Naive thymus-derived CD4-positive, alpha-beta T cell (primary cell): ENCODE measurements around the gene METTL24. TPM values are rescaled to one million over a fixed set of nuclear protein-coding genes. Genes with fewer than 3 reads are reported as not detected.

Experiments used
- ATAC-seq: fragments of 150-1000 bp; cut with Tn5 transposase; 2 replicates; pipeline ENCODE4 v1.10.0; 2021; ENCODE audit warnings: mild to moderate bottlenecking, moderate library complexity
- CTCF ChIA-PET: fragments of 350-600 bp; sonication (Branson Sonifier 250); formaldehyde crosslinking; loops from one replicate; lab custom pipeline; 2021; ENCODE audit warnings: antibody characterized with exemption; lab: Charles Lee
- POLR2A ChIA-PET: fragments of 350-600 bp; sonication (Branson Sonifier 250); formaldehyde crosslinking; loops from one replicate; lab custom pipeline; 2021; ENCODE audit warnings: antibody characterized with exemption, inconsistent platforms; lab: Charles Lee
- DNase-seq, 9 donors: peaks; one replicate each; pipeline versions ENCODE4 v3.0.0 to v3.0.0-alpha.2; 2020 to 2022; ENCODE audit warnings: mixed read lengths in 1 of 9
- H3K27ac ChIP-seq: one replicate; pipeline ENCODE4 v1.7.0; 2013; ENCODE audit warnings: mild to moderate bottlenecking, low read depth, low read length, moderate library complexity
- H3K27me3 ChIP-seq, 2 donors: one replicate each; pipeline ENCODE4 v1.7.0; 2013; ENCODE audit warnings: low read length in 2 of 2, mild to moderate bottlenecking in 2 of 2, moderate library complexity in 2 of 2; ENCODE audit not compliant: control insufficient read depth in 2 of 2, insufficient read depth in 2 of 2
- H3K36me3 ChIP-seq, 3 experiments: 1 replicate in 2 of 3; 2 replicates in 1 of 3; pipeline ENCODE4 v1.7.0; 2013; ENCODE audit warnings: low read length in 3 of 3, mild to moderate bottlenecking in 3 of 3, moderate library complexity in 1 of 3; ENCODE audit not compliant: insufficient read depth in 3 of 3, control insufficient read depth in 2 of 3
- H3K4me1 ChIP-seq, 2 donors: one replicate each; pipeline ENCODE4 v1.7.0; 2013; ENCODE audit warnings: low read length in 2 of 2, mild to moderate bottlenecking in 2 of 2, moderate library complexity in 1 of 2; ENCODE audit not compliant: control insufficient read depth in 2 of 2, insufficient read depth in 2 of 2
- H3K4me3 ChIP-seq: 2 replicates; pipeline ENCODE4 v1.7.0; 2013; ENCODE audit warnings: mild to moderate bottlenecking, low read length
- H3K9me3 ChIP-seq, 3 experiments: 1 replicate in 2 of 3; 2 replicates in 1 of 3; pipeline ENCODE4 v1.7.0; 2013; ENCODE audit warnings: low read length in 3 of 3; ENCODE audit not compliant: control insufficient read depth in 2 of 3
- H3K27ac Mint-ChIP-seq, 9 donors: one replicate each; pipeline ENCODE4 v1.8.0; 2020 to 2022; ENCODE audit warnings: mixed read lengths in 9 of 9, mild to moderate bottlenecking in 8 of 9, moderate library complexity in 5 of 9, inconsistent platforms in 2 of 9
- H3K27me3 Mint-ChIP-seq, 5 donors: one replicate each; pipeline ENCODE4 v1.8.0; 2021 to 2022; ENCODE audit warnings: mixed read lengths in 5 of 5, mild to moderate bottlenecking in 1 of 5
- H3K36me3 Mint-ChIP-seq, 5 donors: one replicate each; pipeline ENCODE4 v1.8.0; 2020 to 2022; ENCODE audit warnings: mixed read lengths in 5 of 5, mild to moderate bottlenecking in 3 of 5, inconsistent platforms in 1 of 5
- H3K4me1 Mint-ChIP-seq, 7 donors: one replicate each; pipeline ENCODE4 v1.8.0; 2020 to 2022; ENCODE audit warnings: mixed read lengths in 7 of 7, mild to moderate bottlenecking in 3 of 7, inconsistent platforms in 1 of 7
- H3K4me3 Mint-ChIP-seq, 10 donors: one replicate each; pipeline ENCODE4 v1.8.0; 2020 to 2022; ENCODE audit warnings: mild to moderate bottlenecking in 10 of 10, mixed read lengths in 10 of 10, moderate library complexity in 6 of 10, inconsistent platforms in 2 of 10
- H3K9me3 Mint-ChIP-seq, 11 donors: one replicate each; pipeline ENCODE4 v1.8.0; 2020 to 2022; ENCODE audit warnings: mixed read lengths in 11 of 11, mild to moderate bottlenecking in 4 of 11, inconsistent platforms in 1 of 11, moderate library complexity in 1 of 11
- intact Hi-C, 2 donors: fragments of 100-400 bp; cut with micrococcal nuclease; formaldehyde crosslinking; loops; one replicate each; pipeline ENCODE4 v1.15.1; 2023
- polyA plus RNA-seq, 2 donors: library from polyadenylated mRNA; unstranded; fragments of 300-500 nt; fragmentation: Illumina TruSeq; gene quantifications; one replicate each; pipeline ENCODE4 v1.2.3, GENCODE V29; 2021
- total RNA-seq, 6 experiments: library from RNA in 5 of 6; stranded (reverse) in 5 of 6; gene quantifications; 1 replicate in 5 of 6; 2 replicates in 1 of 6; pipeline ENCODE4 v1.2.3 and lab custom pipeline; 2021 to 2026

METTL24 gene
- total and polyA plus RNA-seq, 7 experiments from 2014 or later: 0.47 TPM; not detected in 6

DNA sequence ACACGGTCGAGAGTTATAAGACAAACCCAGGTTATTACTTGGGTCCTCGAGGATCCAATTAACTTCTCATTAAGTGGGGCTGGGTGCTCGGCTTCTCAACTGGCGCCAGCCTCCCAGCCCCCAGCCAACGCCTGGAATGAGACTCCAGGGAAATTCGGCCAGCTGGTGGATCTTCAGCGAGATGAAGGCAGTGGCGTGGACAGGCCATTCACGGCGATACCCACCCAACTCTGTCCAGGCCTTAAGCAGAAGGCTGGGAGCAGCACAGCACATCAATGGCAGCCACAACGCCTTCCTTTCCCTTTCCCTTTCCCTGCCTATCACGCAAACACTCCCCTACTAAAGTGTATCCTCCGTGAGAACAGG is 868 bp downstream of the METTL24 start:
- Mint-ChIP-seq H3K36me3 (peaks cover 0 to 6% (median 0%) of the 10 kb centered on the region in 5 donors), H3K4me3 (peak overlapping the region; percentile 73 to 87 (median 83)), H3K27ac (no peak overlapping the region), H3K27me3 (peaks cover 51 to 73% (median 64%) of the 10 kb centered on the region in 5 donors), H3K9me3 (peaks cover 0 to 6% (median 2%) of the 10 kb centered on the region in 11 donors), H3K4me1 (peaks cover 2 to 22% (median 14%) of the 10 kb centered on the region in 7 donors)
- peak overlapping the region; percentile 35 for H3K4me3 ChIP-seq
- H3K27ac ChIP-seq: no peak overlapping the region
- H3K36me3 ChIP-seq: no peaks in the 10 kb centered on the region
- intact Hi-C loops: no loop called here
- H3K4me1 ChIP-seq: no peaks in the 10 kb centered on the region
- ChIA-PET CTCF (no interaction called here), POLR2A (no interaction called here)
- H3K9me3 ChIP-seq: no peaks in the 10 kb centered on the region
- ATAC-seq (no peak), DNase-seq (no peak)
- peaks cover 0 to 7% of the 10 kb centered on the region in 2 donors for H3K27me3 ChIP-seq

DNA sequence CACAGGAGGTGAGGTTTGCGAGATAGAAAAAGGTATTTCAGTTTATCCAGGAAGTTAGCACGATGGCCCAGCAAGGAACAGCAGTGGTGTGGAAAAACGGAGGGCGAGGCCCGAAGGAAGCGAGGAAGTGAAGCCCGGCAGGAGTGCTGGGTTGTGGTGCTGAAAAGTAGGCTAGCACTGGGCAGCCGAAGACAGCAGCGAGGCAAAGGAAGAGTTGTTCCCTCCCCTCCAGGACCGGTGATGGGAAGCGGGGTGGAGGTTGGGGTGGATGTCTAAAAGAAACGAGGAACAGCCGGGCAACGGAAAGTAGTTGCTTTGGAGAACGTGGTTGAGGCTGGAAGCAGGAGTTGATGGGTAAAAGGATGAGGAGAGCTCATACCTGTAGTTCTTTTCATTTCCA is 1.4 kb downstream of the METTL24 start:
- H3K4me3 ChIP-seq: no peak overlapping the region
- POLR2A ChIA-PET: no interaction called here
- H3K27ac ChIP-seq: no peak overlapping the region
- ATAC-seq (no peak), DNase-seq (no peak)
- CTCF ChIA-PET: no interaction called here
- no peaks in the 10 kb centered on the region for H3K9me3 ChIP-seq
- Mint-ChIP-seq H3K9me3 (peaks cover 0 to 6% (median 2%) of the 10 kb centered on the region in 11 donors), H3K27ac (no peak overlapping the region), H3K4me1 (peaks cover 2 to 22% (median 14%) of the 10 kb centered on the region in 7 donors), H3K36me3 (peaks cover 0 to 6% (median 0%) of the 10 kb centered on the region in 5 donors), H3K27me3 (peaks cover 51 to 70% (median 62%) of the 10 kb centered on the region in 5 donors), H3K4me3 (peak overlapping the region; percentile 45 to 87 (median 78))
- intact Hi-C loops: no loop called here
- no peaks in the 10 kb centered on the region for H3K4me1 ChIP-seq
- H3K36me3 ChIP-seq: no peaks in the 10 kb centered on the region
- peaks cover 0 to 7% of the 10 kb centered on the region in 2 donors for H3K27me3 ChIP-seq

DNA sequence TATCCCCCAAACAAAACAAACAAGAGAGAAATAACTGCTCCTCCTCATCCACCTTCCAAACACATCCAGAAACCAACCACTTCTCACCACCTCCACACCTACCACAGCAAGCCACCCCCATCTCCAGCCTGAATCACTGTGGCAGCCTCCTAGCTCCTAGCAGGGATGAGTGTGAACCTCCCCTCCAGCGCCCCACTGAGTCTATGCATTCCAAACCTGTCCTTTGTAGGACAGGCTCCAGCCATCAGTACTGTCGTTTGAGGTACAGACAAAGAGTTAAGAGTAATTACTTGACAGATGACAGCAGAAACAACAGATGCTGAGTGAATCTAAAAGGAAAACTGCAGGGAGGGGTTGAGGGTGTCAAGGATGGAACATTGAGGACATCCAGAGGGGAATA is 2.4 kb downstream of the METTL24 start:
- intact Hi-C loops: no loop called here
- Histone ChIP-seq H3K9me3 (no peaks in the 10 kb centered on the region), H3K4me3 (no peak overlapping the region), H3K27me3 (peaks cover 0 to 7% of the 10 kb centered on the region in 2 donors), H3K27ac (no peak overlapping the region), H3K36me3 (no peaks in the 10 kb centered on the region), H3K4me1 (no peaks in the 10 kb centered on the region)
- Mint-ChIP-seq H3K27ac (no peak overlapping the region), H3K9me3 (peaks cover 0 to 2% (median 0%) of the 10 kb centered on the region in 11 donors), H3K36me3 (peaks cover 0 to 6% (median 0%) of the 10 kb centered on the region in 5 donors), H3K4me1 (peaks cover 2 to 22% (median 14%) of the 10 kb centered on the region in 7 donors), H3K27me3 (peaks cover 47 to 62% (median 54%) of the 10 kb centered on the region in 5 donors), H3K4me3 (peak overlapping the region in 1 of 10 donors; percentile 78)
- ChIA-PET CTCF (no interaction called here), POLR2A (no interaction called here)
- ATAC-seq (no peak), DNase-seq (no peak)

DNA sequence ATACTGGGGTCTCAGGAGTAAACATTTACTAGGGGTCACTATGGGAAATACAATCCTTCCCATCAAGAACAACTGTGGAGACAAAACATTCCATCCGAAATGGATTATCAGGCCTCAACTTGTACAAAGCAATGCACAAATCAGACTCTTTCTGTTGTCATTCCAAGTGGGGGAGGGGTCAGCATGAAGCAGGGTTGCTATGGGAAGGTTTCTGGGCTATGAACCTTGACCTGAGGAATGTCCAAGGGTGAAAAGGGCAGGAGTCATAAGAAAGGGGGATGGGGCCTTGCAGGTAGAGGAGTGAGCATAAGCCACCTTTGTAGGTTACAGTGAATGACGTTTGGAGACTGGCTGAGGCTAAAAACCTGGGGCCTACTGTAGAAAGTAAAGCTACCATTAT is 3.1 kb downstream of the METTL24 start:
- H3K27me3 ChIP-seq: peaks cover 0 to 7% of the 10 kb centered on the region in 2 donors
- peaks cover 0 to 6% (median 0%) of the 10 kb centered on the region in 5 donors for H3K36me3 Mint-ChIP-seq
- H3K9me3 ChIP-seq: no peaks in the 10 kb centered on the region
- ChIA-PET CTCF (no interaction called here), POLR2A (no interaction called here)
- no peaks in the 10 kb centered on the region for H3K36me3 ChIP-seq
- H3K27me3 Mint-ChIP-seq: peaks cover 40 to 55% (median 47%) of the 10 kb centered on the region in 5 donors
- H3K4me3 Mint-ChIP-seq: no peak overlapping the region
- no peak overlapping the region for H3K27ac ChIP-seq
- no peak overlapping the region for H3K27ac Mint-ChIP-seq
- DNase-seq (no peak), ATAC-seq (no peak)
- H3K4me1 Mint-ChIP-seq: peaks cover 2 to 22% (median 14%) of the 10 kb centered on the region in 7 donors
- no peak overlapping the region for H3K4me3 ChIP-seq
- intact Hi-C loops: no loop called here
- H3K4me1 ChIP-seq: no peaks in the 10 kb centered on the region
- H3K9me3 Mint-ChIP-seq: peaks cover 0 to 2% (median 0%) of the 10 kb centered on the region in 11 donors

DNA sequence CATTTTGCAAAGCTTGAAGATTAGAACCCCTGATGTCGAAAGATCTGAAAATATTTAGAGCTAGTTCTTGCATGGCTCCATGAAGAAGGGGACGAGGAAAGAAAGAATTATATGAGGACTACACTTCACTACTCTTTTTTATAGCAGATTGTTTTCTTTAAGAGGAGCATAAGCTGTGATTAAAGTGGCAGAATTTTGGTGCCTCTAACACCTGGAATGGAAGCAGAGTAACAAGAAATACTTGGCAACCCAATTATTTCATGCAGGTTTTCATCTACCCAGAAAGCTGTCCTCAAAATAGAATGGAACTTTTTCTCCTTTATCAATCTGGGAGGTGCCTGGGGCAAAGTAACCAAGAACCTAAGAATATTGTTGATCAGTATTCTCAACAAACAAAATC is 4.0 kb downstream of the METTL24 start:
- H3K4me1 ChIP-seq: no peaks in the 10 kb centered on the region
- Mint-ChIP-seq H3K4me3 (no peak overlapping the region), H3K27ac (no peak overlapping the region), H3K36me3 (peaks cover 0 to 6% (median 0%) of the 10 kb centered on the region in 5 donors), H3K27me3 (peaks cover 33 to 46% (median 40%) of the 10 kb centered on the region in 5 donors), H3K9me3 (peaks cover 0 to 2% (median 0%) of the 10 kb centered on the region in 11 donors), H3K4me1 (peaks cover 2 to 22% (median 14%) of the 10 kb centered on the region in 7 donors)
- H3K4me3 ChIP-seq: no peak overlapping the region
- H3K27me3 ChIP-seq: peaks cover 0 to 6% of the 10 kb centered on the region in 2 donors
- no peak for ATAC-seq
- intact Hi-C loops: no loop called here
- DNase-seq: no peak
- ChIA-PET CTCF (no interaction called here), POLR2A (no interaction called here)
- H3K9me3 ChIP-seq: no peaks in the 10 kb centered on the region
- H3K27ac ChIP-seq: no peak overlapping the region
- no peaks in the 10 kb centered on the region for H3K36me3 ChIP-seq

DNA sequence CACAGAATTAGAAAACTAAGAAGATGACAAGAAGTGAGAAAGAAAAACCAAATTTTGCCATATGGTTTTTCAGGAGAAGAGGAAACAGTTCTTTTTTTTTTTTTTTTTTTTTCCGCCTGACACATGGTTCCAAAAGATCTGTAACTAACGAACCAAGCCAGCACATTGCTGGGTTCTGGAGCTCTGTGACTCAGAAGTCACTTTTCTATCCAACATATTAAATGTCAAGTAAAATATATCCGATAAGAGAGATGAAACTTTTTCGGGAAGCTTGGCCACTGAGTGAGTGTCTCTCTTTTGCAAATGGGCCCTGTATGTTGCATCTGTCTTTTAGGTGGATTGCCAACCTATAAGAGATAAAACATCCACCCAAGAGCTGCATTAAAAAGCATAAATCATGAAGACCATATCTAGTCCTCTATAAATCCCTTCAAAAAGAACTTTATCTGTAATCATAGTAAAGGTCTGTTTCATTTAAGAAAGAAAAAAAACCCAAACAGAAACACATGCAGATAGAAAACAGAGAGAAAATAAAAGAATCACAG is 4.6 kb downstream of the METTL24 start:
- H3K4me1 ChIP-seq: no peaks in the 10 kb centered on the region
- H3K36me3 Mint-ChIP-seq: peaks cover 0 to 6% (median 0%) of the 10 kb centered on the region in 5 donors
- H3K27me3 Mint-ChIP-seq: peaks cover 27 to 40% (median 34%) of the 10 kb centered on the region in 5 donors
- no peaks in the 10 kb centered on the region for H3K27me3 ChIP-seq
- DNase-seq: no peak
- intact Hi-C loops: no loop called here
- peaks cover 0 to 2% (median 0%) of the 10 kb centered on the region in 11 donors for H3K9me3 Mint-ChIP-seq
- peaks cover 2 to 16% (median 14%) of the 10 kb centered on the region in 7 donors for H3K4me1 Mint-ChIP-seq
- H3K27ac Mint-ChIP-seq: no peak overlapping the region
- no peak overlapping the region for H3K27ac ChIP-seq
- H3K36me3 ChIP-seq: no peaks in the 10 kb centered on the region
- no peak overlapping the region for H3K4me3 ChIP-seq
- ChIA-PET CTCF (interaction anchor here (0.6 kb wide), 1 partner anchor 29 kb away, joined by 3 read pairs; no protein-coding TSS in a partner anchor), POLR2A (no interaction called here)
- no peaks in the 10 kb centered on the region for H3K9me3 ChIP-seq
- no peak for ATAC-seq
- no peak overlapping the region for H3K4me3 Mint-ChIP-seq
